K562 (cell line): Measurements from ENCODE around the gene MED12. TPM values are rescaled to one million over a fixed set of nuclear protein-coding genes. Genes with fewer than 3 reads are reported as not detected.
A peak's percentile ranks its signal among the peaks of the same experiment; 100 is the strongest.

ENCODE experiments used
- ATAC-seq: fragments of 200-7000 bp; cut with Tn5 transposase; 3 replicates; pipeline ENCODE4 v1.9.1; 2020; ENCODE audit warnings: moderate library complexity
- BruUV-seq: library from RNA; stranded (reverse); fragments of 400-500 nt; replicated peaks from 2 replicates; lab custom pipeline; 2021; lab: Mats Ljungman, UMichigan
- CTCF ChIA-PET: fragments of 300-600 bp; formaldehyde crosslinking; extraction: SDS; loops from one replicate; lab custom pipeline; 2021; ENCODE audit warnings: low intra/inter-chr PET ratio; lab: Yijun Ruan, JAX
- POLR2A ChIA-PET: fragments of 300-600, 350-650 bp; sonication (Branson Sonifier 250); formaldehyde crosslinking; extraction: SDS; loops from one replicate; lab custom pipeline; 2021; ENCODE audit warnings: antibody characterized with exemption, inconsistent platforms; lab: Yijun Ruan, JAX
- DNase-seq, 4 experiments: peaks; one replicate each; pipeline versions ENCODE4 v3.0.0 to v3.0.0-alpha.2; 2011 to 2018; ENCODE audit warnings: low spot score in 3 of 4, mixed read lengths in 3 of 4; ENCODE audit errors: extremely low read depth in 1 of 4
- FAIRE-seq: peaks from 2 replicates; lab custom pipeline; 2011; peaks lifted over from hg19 to GRCh38; lab: Jason Lieb, UNC
- H2AFZ ChIP-seq: 2 replicates; pipeline ENCODE4 v1.6.0; 2011; ENCODE audit warnings: low read depth, low read length, control low read depth, inconsistent platforms
- H3K27ac ChIP-seq: fragments of 200-600 bp; 3 replicates; pipeline ENCODE4 v1.8.0; 2011; ENCODE audit warnings: low read depth, mild to moderate bottlenecking, control low read depth, inconsistent platforms, low read length, moderate library complexity, mixed read lengths; ENCODE audit errors: extremely low read depth
- H3K27me3 ChIP-seq, 2 experiments: fragments of 300-600 bp in 1 of 2; 2 replicates in 1 of 2; 3 replicates in 1 of 2; pipeline versions ENCODE4 v1.6.0 to v1.8.0; 2011; ENCODE audit warnings: inconsistent platforms in 2 of 2, low read length in 2 of 2, mild to moderate bottlenecking in 1 of 2, mixed read lengths in 1 of 2, moderate library complexity in 1 of 2; ENCODE audit not compliant: control insufficient read depth in 2 of 2, insufficient read depth in 2 of 2
- H3K36me3 ChIP-seq: fragments of 300-600 bp; 3 replicates; pipeline ENCODE4 v1.8.0; 2011; ENCODE audit warnings: mild to moderate bottlenecking, low read length, inconsistent platforms; ENCODE audit not compliant: control insufficient read depth, insufficient read depth
- H3K4me1 ChIP-seq, 2 experiments: fragments of 200-600 bp in 1 of 2; replicated peaks in 1 of 2; 2 replicates in 1 of 2; 3 replicates in 1 of 2; pipeline versions ENCODE4 v1.5.1 to v1.8.0; 2011; ENCODE audit warnings: inconsistent platforms in 2 of 2, low read length in 2 of 2, mild to moderate bottlenecking in 1 of 2, mixed read lengths in 1 of 2, moderate library complexity in 1 of 2; ENCODE audit not compliant: control insufficient read depth in 2 of 2, insufficient read depth in 2 of 2
- H3K4me2 ChIP-seq: 2 replicates; pipeline ENCODE4 v1.6.1; 2011; ENCODE audit warnings: low read length, control low read depth, inconsistent platforms, mixed read lengths; ENCODE audit not compliant: insufficient read depth
- H3K4me3 ChIP-seq: fragments of 200-600 bp; sonication (generic), shearing (Covaris generic); 2 replicates; pipeline ENCODE4 v1.5.1; 2016; ENCODE audit warnings: control low read depth, inconsistent platforms
- H3K79me2 ChIP-seq: fragments of 200-600 bp; 3 replicates; pipeline ENCODE4 v1.8.0; 2011; ENCODE audit warnings: low read length, inconsistent platforms; ENCODE audit not compliant: control insufficient read depth, insufficient read depth
- H3K9ac ChIP-seq, 2 experiments: 2 replicates each; pipeline versions ENCODE4 v1.6.0 to v1.6.1; 2011; ENCODE audit warnings: low read depth in 2 of 2, low read length in 2 of 2, control low read depth in 1 of 2, inconsistent platforms in 1 of 2, mild to moderate bottlenecking in 1 of 2, mixed read lengths in 1 of 2; ENCODE audit not compliant: insufficient read depth in 1 of 2
- H3K9me1 ChIP-seq: one replicate; pipeline ENCODE4 v1.6.0; 2011; ENCODE audit warnings: inconsistent platforms, mild to moderate bottlenecking, low read length, moderate library complexity; ENCODE audit not compliant: control insufficient read depth, insufficient read depth
- H3K9me3 ChIP-seq: replicated peaks from 2 replicates; pipeline ENCODE4 v1.5.1; 2011; ENCODE audit warnings: low read depth, low read length, inconsistent platforms; ENCODE audit not compliant: control insufficient read depth, insufficient read depth
- H4K20me1 ChIP-seq: replicated peaks from 2 replicates; pipeline ENCODE4 v1.6.1; 2011; ENCODE audit warnings: low read length, inconsistent platforms, mixed read lengths; ENCODE audit not compliant: control insufficient read depth, insufficient read depth
- TAL1 ChIP-seq: fragments of 450-650 bp; IDR thresholded peaks from 2 replicates; pipeline ENCODE4 v1.6.1; 2016; ENCODE audit warnings: mild to moderate bottlenecking
- TCF15 ChIP-seq: fragments of 250-450 bp; sonication (Bioruptor Pico); IDR thresholded peaks from 2 replicates; pipeline ENCODE4 v1.8.0; 2022; ENCODE audit warnings: moderate library complexity, mild to moderate bottlenecking, inconsistent platforms
- WGBS: fragments of 100-300 bp; shearing (Covaris generic); methylation state at CpG from one replicate; pipeline ENCODE4 v1.1.6; 2016; ENCODE audit warnings: low coverage, mixed read lengths; ENCODE audit not compliant: insufficient coverage; ENCODE audit errors: missing lambda C conversion rate; 5-methylcytosine and 5-hydroxymethylcytosine counted together
- in situ Hi-C: fragments of 300-500 bp; cut with MboI; formaldehyde crosslinking; loops from 4 replicates; pipeline ENCODE4 v1.15.0; 2018; ENCODE audit warnings: inconsistent platforms, mixed read lengths
- intact Hi-C: fragments of 100-400 bp; cut with micrococcal nuclease; formaldehyde crosslinking; loops from 2 replicates; pipeline ENCODE4 v1.14.2; 2022
- polyA plus RNA-seq, 8 experiments: library from polyadenylated mRNA; depleted of rRNA in 4 of 8; stranded (reverse) in 5 of 8; unstranded in 3 of 8; fragments of >200 nt; fragmentation: Nextera tagmentation in 2 of 8; fragmentation: Illumina TruSeq in 1 of 8; extraction: Ambion mirVana in 2 of 8; extraction: Trizol in 1 of 8; gene quantifications; 2 replicates each; pipeline versions ENCODE4 v1.2.1 to v1.2.3, GENCODE V29; 2011 to 2014; ENCODE audit warnings: inconsistent platforms in 1 of 8, missing spikeins in 1 of 8
- total RNA-seq, 7 experiments: library from RNA; depleted of rRNA in 6 of 7; stranded (reverse); fragments of >200 nt in 6 of 7; fragmentation: Illumina TruSeq in 2 of 7; extraction: Trizol in 2 of 7; gene quantifications; 2 replicates each; pipeline versions ENCODE4 v1.2.1 to v1.2.3, GENCODE V29; 2011 to 2021; ENCODE audit warnings: low replicate concordance in 1 of 7
- TF ChIP-seq, protein P1 (sequence below): fragments of 450-650 bp; IDR thresholded peaks from 2 replicates; pipeline ENCODE4 v1.6.1; 2016

MED12 gene
- total and polyA plus RNA-seq, 9 of the 15 experiments (the other 6 are each of a cell fraction or from before 2014, with no cell fraction given): 1.6 to 49.7 (median 8.6) TPM

- no peak for TF ChIP-seq TCF15
- TF ChIP-seq, all 486 proteins: peak for 6
Measured at GRCh38 chrX:71082124-71082647, 36.2 kb upstream of the MED12 start (continued).

GRCh38 chrX:71082822-71083221 lies 35.6 kb upstream of the MED12 start:
- TF ChIP-seq TAL1: no peak
- TF ChIP-seq, protein P1, sequence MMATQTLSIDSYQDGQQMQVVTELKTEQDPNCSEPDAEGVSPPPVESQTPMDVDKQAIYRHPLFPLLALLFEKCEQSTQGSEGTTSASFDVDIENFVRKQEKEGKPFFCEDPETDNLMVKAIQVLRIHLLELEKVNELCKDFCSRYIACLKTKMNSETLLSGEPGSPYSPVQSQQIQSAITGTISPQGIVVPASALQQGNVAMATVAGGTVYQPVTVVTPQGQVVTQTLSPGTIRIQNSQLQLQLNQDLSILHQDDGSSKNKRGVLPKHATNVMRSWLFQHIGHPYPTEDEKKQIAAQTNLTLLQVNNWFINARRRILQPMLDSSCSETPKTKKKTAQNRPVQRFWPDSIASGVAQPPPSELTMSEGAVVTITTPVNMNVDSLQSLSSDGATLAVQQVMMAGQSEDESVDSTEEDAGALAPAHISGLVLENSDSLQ: peak; percentile 45
- Histone ChIP-seq H3K79me2 (no peaks in the 10 kb centered on the region), H3K4me1 (no peaks in the 10 kb centered on the region; a peak in 2 of 5 replicates), H4K20me1 (no peaks in the 10 kb centered on the region), H3K9me1 (no peaks in the 10 kb centered on the region), H3K4me3 (no peak overlapping the region), H3K9ac (no peak overlapping the region), H3K27ac (no peak overlapping the region), H3K36me3 (no peaks in the 10 kb centered on the region), H3K27me3 (no peaks in the 10 kb centered on the region), H3K4me2 (no peak overlapping the region), H2AFZ (no peak overlapping the region), H3K9me3 (no peaks in the 10 kb centered on the region)
- BruUV-seq: no TSS peak
- CTCF ChIA-PET: no interaction called here
- ATAC-seq (peak; percentile 51; the same call in 2 of the 3 replicates), DNase-seq (no peak), FAIRE-seq (no peak)
- POLR2A ChIA-PET: no interaction called here
- 39% methylated on average over 4 of the region's 4 CpGs for WGBS
- intact Hi-C loops (no loop called here), in situ Hi-C loops (no loop called here)
